A673 (cell line): Measurements from ENCODE around the gene FOLR3. TPM values are rescaled to one million over a fixed set of nuclear protein-coding genes. Genes with fewer than 3 reads are reported as not detected.
"Not testable (repeated sequence)": the region's sequence is repeated elsewhere in the genome, so short reads cannot be mapped to it uniquely, and the experiment has no call there.

ENCODE experiments used
- BruUV-seq: library from RNA; stranded (reverse); fragments of 400-500 nt; replicated peaks from 2 replicates; lab custom pipeline; 2021; lab: Mats Ljungman, UMichigan
- CTCF ChIA-PET: fragments of 300-600 bp; sonication (Branson Sonifier 250); formaldehyde crosslinking; loops from one replicate; lab custom pipeline; 2022; ENCODE audit warnings: antibody characterized with exemption; lab: Charles Lee
- POLR2A ChIA-PET: fragments of 300-600 bp; sonication (Branson Sonifier 250); formaldehyde crosslinking; loops from one replicate; lab custom pipeline; 2022; ENCODE audit warnings: antibody characterized with exemption; ENCODE audit not compliant: low non-redundant PET; lab: Charles Lee
- DNase-seq: peaks from one replicate; pipeline ENCODE4 v3.0.0-alpha.2; 2015; ENCODE audit warnings: low spot score
- H3K27ac ChIP-seq: fragments of 200-600 bp; sonication (generic); 2 replicates; pipeline ENCODE4 v1.5.1; 2016; ENCODE audit warnings: mixed run types, low read depth, mild to moderate bottlenecking, mixed read lengths, antibody characterized with exemption, low read length; ENCODE audit not compliant: poor library complexity, severe bottlenecking
- H3K27me3 ChIP-seq: fragments of 200-600 bp; sonication (generic); replicated peaks from 2 replicates; pipeline ENCODE4 v1.6.1; 2017; ENCODE audit warnings: mixed run types, low read depth, mild to moderate bottlenecking, mixed read lengths, antibody characterized with exemption, low read length; ENCODE audit not compliant: insufficient read depth, poor library complexity
- H3K36me3 ChIP-seq: fragments of 200-600 bp; sonication (generic); 2 replicates; pipeline ENCODE4 v1.6.1; 2016; ENCODE audit warnings: mixed run types, mild to moderate bottlenecking, mixed read lengths, antibody characterized with exemption, low read length; ENCODE audit not compliant: insufficient read depth, poor library complexity, severe bottlenecking
- H3K4me1 ChIP-seq: fragments of 200-600 bp; sonication (generic); 2 replicates; pipeline ENCODE4 v1.6.1; 2017; ENCODE audit warnings: mixed run types, mild to moderate bottlenecking, mixed read lengths, antibody characterized with exemption, low read length; ENCODE audit not compliant: insufficient read depth, poor library complexity, severe bottlenecking
- H3K4me3 ChIP-seq: fragments of 200-600 bp; sonication (generic); 2 replicates; pipeline ENCODE4 v1.5.1; 2016; ENCODE audit warnings: low read depth, mixed run types, mild to moderate bottlenecking, mixed read lengths, low read length; ENCODE audit not compliant: poor library complexity, severe bottlenecking
- H3K9me3 ChIP-seq: fragments of 200-600 bp; sonication (generic); 2 replicates; pipeline ENCODE4 v1.6.1; 2016; ENCODE audit warnings: mixed run types, low read depth, mild to moderate bottlenecking, mixed read lengths, antibody characterized with exemption, low read length; ENCODE audit not compliant: poor library complexity, severe bottlenecking
- CTCF ChIP-seq: fragments of 300-800, 200-600 bp; sonication (generic); conservative IDR thresholded peaks from 2 replicates; pipeline ENCODE4 v1.5.1; 2017; ENCODE audit warnings: low read depth, mild to moderate bottlenecking, antibody characterized with exemption, low read length, moderate library complexity, mixed read lengths
- EZH2 ChIP-seq: fragments of 200-600 bp; sonication (generic); IDR thresholded peaks from 2 replicates; pipeline ENCODE4 v1.6.1; 2017; ENCODE audit warnings: borderline replicate concordance, low read depth, mild to moderate bottlenecking, mixed read lengths, antibody characterized with exemption, low read length; ENCODE audit not compliant: poor library complexity, severe bottlenecking
- intact Hi-C: fragments of 100-400 bp; cut with micrococcal nuclease; formaldehyde crosslinking; loops from one replicate; pipeline ENCODE4 v1.10.0; 2022; ENCODE audit not compliant: unreplicated experiment
- total RNA-seq: library from RNA; stranded (reverse); gene quantifications from 2 replicates; pipeline ENCODE4 v1.2.3, GENCODE V29; 2021

The FOLR3 gene
- total RNA-seq, 1 experiment from 2014 or later: not detected

- intact Hi-C loops: no loop called here
- Histone ChIP-seq H3K4me3 (no peak overlapping the region), H3K36me3 (no peaks in the 10 kb centered on the region), H3K27me3 (no peaks in the 10 kb centered on the region), H3K4me1 (no peaks in the 10 kb centered on the region), H3K9me3 (no peaks in the 10 kb centered on the region), H3K27ac (no peak overlapping the region)
- BruUV-seq: no TSS peak
- POLR2A ChIA-PET: no interaction called here
- CTCF ChIA-PET: interaction anchor here (0.6 to 0.7 kb wide), 2 partner anchors 15 to 244 kb away, joined by 3 to 5 read pairs; no protein-coding TSS in a partner anchor
- no peak for DNase-seq
- no peak for TF ChIP-seq EZH2
- no peak for TF ChIP-seq CTCF
These were observed 43.7 kb downstream of the FOLR3 start for GRCh38 chr11:72179049-72179803.

GRCh38 chr11:72179804-72180396 lies 44.4 kb downstream of the FOLR3 start:
- BruUV-seq: no TSS peak
- DNase-seq: no peak
- Histone ChIP-seq H3K27ac (no peak overlapping the region), H3K4me1 (no peaks in the 10 kb centered on the region), H3K36me3 (no peaks in the 10 kb centered on the region), H3K4me3 (no peak overlapping the region), H3K9me3 (no peaks in the 10 kb centered on the region), H3K27me3 (no peaks in the 10 kb centered on the region)
- intact Hi-C loops: loop anchor here (2.0 to 5.0 kb wide), 2 partner anchors 37 to 203 kb away; no protein-coding TSS in a partner anchor
- no peak for TF ChIP-seq CTCF
- no peak for TF ChIP-seq EZH2
- CTCF ChIA-PET: no interaction called here
- POLR2A ChIA-PET: no interaction called here

DNA sequence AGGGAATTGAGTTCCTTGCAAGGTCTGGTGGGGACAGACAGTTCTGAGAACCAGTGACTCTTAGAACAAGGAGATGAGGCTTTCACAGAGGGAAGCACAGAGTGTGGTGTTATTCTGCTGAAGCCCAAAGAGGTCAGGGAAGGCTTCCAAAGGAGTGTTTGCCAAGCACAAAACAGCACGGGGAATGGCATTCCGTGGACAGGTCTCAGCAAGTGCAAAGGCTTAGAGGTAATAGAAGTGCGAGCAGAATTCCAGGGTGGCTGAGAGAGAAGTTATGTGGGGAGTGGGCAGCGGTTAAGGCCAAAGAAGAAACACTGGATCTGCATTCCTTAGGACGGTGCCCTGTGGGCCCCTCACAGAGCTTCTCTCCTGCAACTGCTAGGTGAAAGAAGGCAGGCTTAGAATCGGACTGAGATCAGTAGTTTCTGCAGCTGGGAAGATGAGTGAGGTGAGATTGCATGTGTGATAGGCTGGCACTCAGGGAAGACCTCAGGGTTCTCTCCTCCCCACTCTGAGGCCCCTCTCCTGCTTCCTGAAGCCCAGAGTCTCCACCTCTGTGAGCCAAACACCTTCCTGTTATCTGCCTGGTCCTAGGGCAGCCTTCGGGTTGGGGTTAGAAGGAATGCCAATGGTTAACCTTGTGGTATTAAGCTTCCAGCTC lies 45.5 kb downstream of the FOLR3 start:
- intact Hi-C loops: loop anchor here (2.0 to 5.0 kb wide), 2 partner anchors 38 to 204 kb away; no protein-coding TSS in a partner anchor
- H3K4me3 ChIP-seq, H3K27ac ChIP-seq, H3K9me3 ChIP-seq, BruUV-seq, H3K4me1 ChIP-seq, POLR2A ChIA-PET, H3K36me3 ChIP-seq, DNase-seq, H3K27me3 ChIP-seq: not testable (repeated sequence)
- CTCF ChIA-PET: interaction anchor here (0.5 kb wide), 1 partner anchor 39 kb away, joined by 3 read pairs; no protein-coding TSS in a partner anchor
